Fibroblast of pulmonary artery (primary cell): Measurements from ENCODE around the gene TEX29.

Source experiments
- DNase-seq: peaks from one replicate; pipeline ENCODE4 v3.0.0-alpha.2; 2010; ENCODE audit warnings: low read depth
- H3K4me3 ChIP-seq: replicated peaks from 2 replicates; pipeline ENCODE4 v1.5.1; 2011; ENCODE audit warnings: low read depth, mild to moderate bottlenecking, control low read depth, low read length, moderate library complexity
- CTCF ChIP-seq: IDR thresholded peaks from 2 replicates; pipeline ENCODE4 v1.5.1; 2011; ENCODE audit warnings: mild to moderate bottlenecking, control low read depth, low read length, inconsistent platforms; ENCODE audit errors: missing control alignments

TEX29 gene

GRCh38 chr13:111385183-111385857 lies 64.9 kb downstream of the TEX29 start:
- no peak overlapping the region for H3K4me3 ChIP-seq
- no peak for DNase-seq
- TF ChIP-seq CTCF = no peak

DNA sequence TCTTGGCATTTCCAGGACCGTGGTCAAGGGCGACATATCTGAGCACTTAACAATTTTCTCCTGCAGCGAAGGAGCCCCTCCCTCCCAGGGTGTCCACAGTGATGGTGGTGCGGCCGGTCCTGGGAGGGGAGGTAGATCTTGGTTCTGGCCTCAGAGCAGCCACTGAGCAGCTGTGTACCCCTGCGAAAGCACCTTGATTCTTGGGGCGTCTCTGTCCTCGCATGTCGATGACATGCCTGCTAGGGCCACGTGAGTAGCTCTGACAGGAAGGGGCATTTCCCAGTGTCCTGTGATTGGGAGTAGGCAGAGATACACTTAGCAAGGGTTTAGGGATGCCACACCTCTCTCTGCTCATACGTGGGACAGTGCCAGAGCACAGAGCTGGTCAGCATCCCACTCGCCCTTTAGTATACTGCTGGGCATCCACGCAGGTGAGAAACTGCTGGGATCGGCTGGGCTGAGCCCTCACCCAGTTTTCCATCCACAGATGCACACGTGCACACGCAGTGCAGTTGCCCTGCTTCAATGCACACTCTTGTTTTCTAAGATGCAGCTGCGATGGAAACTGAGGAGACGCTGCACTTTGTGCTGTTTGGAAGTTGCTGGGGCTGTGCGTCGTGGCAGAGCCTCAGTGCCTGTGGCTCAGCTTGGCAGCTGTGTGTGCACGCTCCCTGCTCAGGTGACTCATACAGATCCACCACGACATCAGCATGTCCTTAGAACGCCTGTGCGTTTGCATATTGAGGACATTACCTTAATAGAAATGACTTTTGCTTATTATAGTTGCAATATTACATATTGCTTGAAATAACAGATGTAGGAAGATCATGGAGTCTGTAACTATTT lies 66.8 kb downstream of the TEX29 start:
- no peak for TF ChIP-seq CTCF
- no peak overlapping the region for H3K4me3 ChIP-seq

GRCh38 chr13:111387945-111388600 lies 67.6 kb downstream of the TEX29 start:
- no peak for TF ChIP-seq CTCF
- H3K4me3 ChIP-seq = no peak overlapping the region
- DNase-seq = no peak

More for the DNA sequence above, 66.8 kb downstream of the TEX29 start:
- DNase-seq = no peak

- no peak for DNase-seq
- no peak overlapping the region for H3K4me3 ChIP-seq
- TF ChIP-seq CTCF = no peak
Observed at GRCh38 chr13:111388851-111389500, 68.5 kb downstream of the TEX29 start.

GRCh38 chr13:111389621-111390521 lies 69.4 kb downstream of the TEX29 start:
- TF ChIP-seq CTCF = no peak
- H3K4me3 ChIP-seq = no peak overlapping the region
- DNase-seq = no peak
